HL-60 (cell line): ENCODE results near the gene SMO.

ENCODE experiments used
- GABPA ChIP-seq: IDR thresholded peaks from 2 replicates; pipeline ENCODE4 v1.6.1; 2012; ENCODE audit warnings: low read depth
- POLR2AphosphoS5 ChIP-seq: IDR thresholded peaks from 2 replicates; pipeline ENCODE4 v1.6.1; 2012; ENCODE audit warnings: low read depth
- REST ChIP-seq: IDR thresholded peaks from 2 replicates; pipeline ENCODE4 v1.6.1; 2012; ENCODE audit warnings: low read depth; ENCODE audit not compliant: insufficient replicate concordance
- SPI1 ChIP-seq: IDR thresholded peaks from 2 replicates; pipeline ENCODE4 v1.6.1; 2012; ENCODE audit warnings: low read depth, mild to moderate bottlenecking, borderline replicate concordance
- TF ChIP-seq, protein P1 (sequence below): IDR thresholded peaks from one replicate; pipeline ENCODE4 v1.5.1; 2011; ENCODE audit warnings: low read length, control low read depth, inconsistent platforms; ENCODE audit not compliant: insufficient read depth

DNA sequence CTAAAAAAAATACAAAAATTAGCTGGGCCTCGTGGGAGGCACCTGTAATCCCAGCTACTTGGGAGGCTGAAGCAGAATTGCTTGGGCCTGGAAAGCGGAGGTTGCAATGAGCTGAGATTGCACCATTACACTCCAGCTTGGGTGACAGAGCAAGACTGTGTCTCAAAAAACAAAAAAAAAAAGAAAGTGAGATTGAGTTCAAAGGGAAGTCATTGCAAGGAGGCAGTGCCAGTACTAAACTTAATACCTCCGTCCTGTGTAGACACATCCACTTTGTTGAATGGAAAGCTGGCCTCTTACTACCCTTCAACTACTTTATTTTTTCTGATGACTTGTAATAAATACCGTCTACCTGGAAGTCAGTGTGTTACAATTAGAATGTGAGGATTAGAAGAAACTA is 67.4 kb downstream of the SMO start:
- TF ChIP-seq, protein P1, sequence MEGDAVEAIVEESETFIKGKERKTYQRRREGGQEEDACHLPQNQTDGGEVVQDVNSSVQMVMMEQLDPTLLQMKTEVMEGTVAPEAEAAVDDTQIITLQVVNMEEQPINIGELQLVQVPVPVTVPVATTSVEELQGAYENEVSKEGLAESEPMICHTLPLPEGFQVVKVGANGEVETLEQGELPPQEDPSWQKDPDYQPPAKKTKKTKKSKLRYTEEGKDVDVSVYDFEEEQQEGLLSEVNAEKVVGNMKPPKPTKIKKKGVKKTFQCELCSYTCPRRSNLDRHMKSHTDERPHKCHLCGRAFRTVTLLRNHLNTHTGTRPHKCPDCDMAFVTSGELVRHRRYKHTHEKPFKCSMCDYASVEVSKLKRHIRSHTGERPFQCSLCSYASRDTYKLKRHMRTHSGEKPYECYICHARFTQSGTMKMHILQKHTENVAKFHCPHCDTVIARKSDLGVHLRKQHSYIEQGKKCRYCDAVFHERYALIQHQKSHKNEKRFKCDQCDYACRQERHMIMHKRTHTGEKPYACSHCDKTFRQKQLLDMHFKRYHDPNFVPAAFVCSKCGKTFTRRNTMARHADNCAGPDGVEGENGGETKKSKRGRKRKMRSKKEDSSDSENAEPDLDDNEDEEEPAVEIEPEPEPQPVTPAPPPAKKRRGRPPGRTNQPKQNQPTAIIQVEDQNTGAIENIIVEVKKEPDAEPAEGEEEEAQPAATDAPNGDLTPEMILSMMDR, result no peak
- TF ChIP-seq SPI1, result no peak
- no peak for TF ChIP-seq POLR2AphosphoS5
- TF ChIP-seq GABPA, result no peak
- TF ChIP-seq REST, result no peak
